HFF-Myc (cell line): ENCODE data around the gene CARD19.

Experiments
- DNase-seq: peaks from one replicate; pipeline ENCODE4 v3.0.0-alpha.2; 2011; ENCODE audit warnings: low read depth; ENCODE audit errors: extremely low read depth
- H3K4me3 ChIP-seq: replicated peaks from 2 replicates; pipeline ENCODE4 v1.5.1; 2011; ENCODE audit warnings: low read depth, mild to moderate bottlenecking, control low read depth, low read length
- TF ChIP-seq, protein P1 (sequence below): IDR thresholded peaks from 2 replicates; pipeline ENCODE4 v1.5.1; 2012; ENCODE audit warnings: mild to moderate bottlenecking, low read depth, low read length, control low read depth; ENCODE audit errors: missing control alignments

The CARD19 gene

DNA sequence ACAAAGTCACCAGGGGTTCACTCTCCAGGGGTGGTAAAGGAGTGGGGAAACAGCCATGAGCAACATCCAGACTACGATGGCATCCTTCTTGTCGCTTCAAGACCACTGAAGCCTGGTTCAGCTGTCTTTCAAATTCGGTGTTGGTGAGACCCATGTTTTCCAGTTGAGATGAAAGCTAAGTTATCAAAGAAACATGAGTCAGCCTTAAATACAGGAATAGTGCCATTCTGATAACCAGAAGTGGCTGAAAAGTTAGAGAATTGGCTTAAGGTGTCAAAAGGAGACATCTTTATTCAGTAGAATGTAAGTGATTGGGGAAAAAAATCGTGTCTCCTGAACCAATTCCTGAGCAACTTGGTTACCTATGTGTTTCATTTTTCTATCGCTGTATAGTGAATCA, 7.0 kb upstream of the CARD19 start:
- no peak for DNase-seq
- H3K4me3 ChIP-seq = no peak overlapping the region
- TF ChIP-seq, protein P1, sequence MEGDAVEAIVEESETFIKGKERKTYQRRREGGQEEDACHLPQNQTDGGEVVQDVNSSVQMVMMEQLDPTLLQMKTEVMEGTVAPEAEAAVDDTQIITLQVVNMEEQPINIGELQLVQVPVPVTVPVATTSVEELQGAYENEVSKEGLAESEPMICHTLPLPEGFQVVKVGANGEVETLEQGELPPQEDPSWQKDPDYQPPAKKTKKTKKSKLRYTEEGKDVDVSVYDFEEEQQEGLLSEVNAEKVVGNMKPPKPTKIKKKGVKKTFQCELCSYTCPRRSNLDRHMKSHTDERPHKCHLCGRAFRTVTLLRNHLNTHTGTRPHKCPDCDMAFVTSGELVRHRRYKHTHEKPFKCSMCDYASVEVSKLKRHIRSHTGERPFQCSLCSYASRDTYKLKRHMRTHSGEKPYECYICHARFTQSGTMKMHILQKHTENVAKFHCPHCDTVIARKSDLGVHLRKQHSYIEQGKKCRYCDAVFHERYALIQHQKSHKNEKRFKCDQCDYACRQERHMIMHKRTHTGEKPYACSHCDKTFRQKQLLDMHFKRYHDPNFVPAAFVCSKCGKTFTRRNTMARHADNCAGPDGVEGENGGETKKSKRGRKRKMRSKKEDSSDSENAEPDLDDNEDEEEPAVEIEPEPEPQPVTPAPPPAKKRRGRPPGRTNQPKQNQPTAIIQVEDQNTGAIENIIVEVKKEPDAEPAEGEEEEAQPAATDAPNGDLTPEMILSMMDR = no peak

DNA sequence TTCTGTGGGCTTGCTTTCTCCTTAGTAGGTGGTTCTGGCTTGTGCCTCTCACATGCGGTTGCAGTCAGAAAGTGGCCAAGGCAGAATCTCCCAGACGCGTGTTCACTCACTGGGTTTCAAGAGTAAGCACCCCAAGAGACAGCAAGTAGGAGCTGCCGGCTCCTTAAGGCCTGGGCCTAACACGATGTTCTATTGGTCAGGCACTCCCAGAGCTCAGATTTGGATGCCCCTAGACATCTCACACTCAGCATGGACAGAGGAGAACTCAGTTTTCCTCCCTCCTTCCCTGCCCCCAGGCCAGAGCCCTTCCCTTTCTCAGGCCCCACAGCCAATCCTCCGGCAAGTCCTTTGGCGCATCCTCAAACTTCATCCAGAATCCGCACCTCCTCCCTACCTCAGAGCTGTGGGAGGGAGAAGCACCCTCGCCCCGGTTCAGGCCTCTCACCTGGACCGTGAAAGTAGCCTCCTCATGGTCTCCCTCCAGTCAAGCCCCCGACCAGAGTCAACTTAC, 6.5 kb upstream of the CARD19 start:
- no peak for DNase-seq
- TF ChIP-seq, protein P1 = no peak
- H3K4me3 ChIP-seq = no peak overlapping the region

DNA sequence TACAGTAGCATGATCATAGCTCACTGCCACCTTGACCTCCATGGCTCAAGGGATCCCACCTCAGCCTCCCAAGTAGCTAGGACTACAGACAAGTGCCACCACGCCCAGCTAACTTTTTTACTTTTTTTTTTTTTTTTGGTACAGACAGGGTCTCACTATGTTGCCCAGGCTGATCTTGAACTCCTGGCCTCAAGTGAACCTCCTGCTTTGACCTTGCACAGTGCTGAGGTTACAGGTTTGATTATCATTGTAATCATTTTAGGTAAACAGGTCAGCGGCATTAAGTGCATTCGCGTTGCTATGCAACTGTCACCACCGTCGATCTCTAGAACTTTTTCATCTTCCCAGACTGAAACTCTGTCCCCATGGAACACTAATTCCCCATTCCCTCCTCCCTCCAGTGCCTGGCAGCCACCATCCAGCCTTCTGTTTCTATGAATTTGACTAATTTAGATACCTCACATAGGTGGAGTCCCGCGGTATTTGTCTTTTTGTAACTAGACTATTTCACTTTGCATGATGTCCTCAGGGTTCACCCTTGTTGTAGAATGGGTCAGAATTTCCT, 5.8 kb upstream of the CARD19 start:
- TF ChIP-seq, protein P1 = no peak
- no peak overlapping the region for H3K4me3 ChIP-seq
- no peak for DNase-seq

DNA sequence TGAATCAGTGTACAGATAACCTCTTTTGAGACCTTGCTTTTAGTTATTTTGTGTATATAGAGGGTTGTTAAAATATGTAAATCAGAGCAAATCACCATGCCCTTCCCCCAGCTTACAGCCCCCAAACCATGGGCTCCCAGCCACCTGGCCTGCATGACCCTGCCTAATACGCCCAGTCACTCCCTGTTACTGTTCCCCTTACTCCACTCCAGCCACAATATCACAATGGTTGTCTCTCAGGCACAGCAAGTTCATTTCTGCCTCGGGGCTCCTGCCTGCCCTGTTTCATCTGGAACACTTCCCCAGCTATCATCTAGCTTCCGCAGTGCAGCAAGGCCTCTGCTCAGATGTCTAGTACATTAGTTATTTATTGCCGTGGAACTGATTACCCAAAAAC, 5.0 kb upstream of the CARD19 start:
- TF ChIP-seq, protein P1 = no peak
- no peak overlapping the region for H3K4me3 ChIP-seq
- DNase-seq = no peak

DNA sequence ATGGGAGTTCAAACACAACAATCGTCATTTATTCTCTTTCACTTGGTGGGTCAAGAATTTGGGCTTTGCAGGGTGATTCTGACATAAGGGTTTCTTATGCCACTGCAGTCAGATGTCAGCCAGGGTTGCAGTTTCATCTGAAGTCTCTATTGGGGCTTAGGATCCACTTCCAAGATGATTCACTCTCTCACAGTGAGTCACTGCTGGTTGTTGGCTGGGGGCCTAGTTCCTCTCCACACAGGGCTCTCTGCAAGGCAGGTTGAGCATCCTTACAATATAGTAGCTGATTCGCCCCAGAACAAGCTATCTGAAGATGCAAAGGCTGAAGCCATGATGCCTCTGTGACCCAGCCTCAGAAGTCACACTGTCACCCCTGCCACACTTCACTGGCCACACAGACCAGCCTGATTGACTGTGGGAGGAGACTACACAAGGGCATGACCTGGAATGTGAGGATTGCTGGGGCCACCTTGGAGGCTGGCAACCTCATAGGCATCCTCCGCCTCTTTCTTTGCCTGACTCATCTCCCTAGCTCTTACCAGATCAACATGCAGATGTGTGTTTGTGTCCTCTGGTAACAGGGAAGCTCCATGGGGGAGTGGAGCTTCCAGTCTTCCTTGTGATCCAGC, 4.5 kb upstream of the CARD19 start:
- TF ChIP-seq, protein P1 = no peak
- DNase-seq = peak; percentile 70

DNA sequence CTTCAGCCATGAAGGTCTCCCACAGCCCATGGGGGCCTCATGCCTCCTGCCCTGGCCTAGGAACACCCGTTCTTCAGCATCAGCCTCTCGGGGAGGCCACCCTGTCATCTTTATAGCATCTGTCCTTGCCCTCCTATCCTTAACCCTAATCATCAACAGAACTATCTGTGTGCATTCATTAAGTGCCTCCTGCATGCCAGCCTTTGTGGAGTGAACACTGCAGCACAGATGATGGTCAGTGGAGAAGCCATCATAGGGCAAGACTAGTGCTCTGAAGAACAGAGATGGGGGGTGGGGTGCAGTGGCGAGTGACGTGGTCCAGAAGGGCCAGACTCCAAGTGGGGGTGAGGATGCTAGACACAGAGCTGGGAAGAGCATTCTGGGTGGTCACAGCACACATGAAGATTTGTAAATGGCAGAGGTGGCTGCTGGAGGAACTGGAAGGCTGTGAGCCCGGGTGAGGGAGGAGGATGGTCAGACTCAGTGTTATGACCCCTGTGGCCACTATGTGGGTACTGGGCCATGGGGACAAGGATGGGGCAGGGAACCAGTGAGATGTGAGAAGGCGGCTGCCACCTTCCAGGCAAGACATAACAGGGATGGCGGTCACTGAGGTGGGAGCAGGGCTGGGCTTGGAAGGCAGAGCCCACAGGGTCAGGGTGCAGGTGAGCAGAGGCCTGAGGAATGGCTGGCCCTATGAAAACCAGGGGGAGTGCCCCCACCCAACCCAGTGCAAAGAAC, 3.6 kb upstream of the CARD19 start:
- no peak overlapping the region for H3K4me3 ChIP-seq
- no peak for DNase-seq
- TF ChIP-seq, protein P1 = no peak

More for the DNA sequence above, 4.5 kb upstream of the CARD19 start:
- no peak overlapping the region for H3K4me3 ChIP-seq
